NCI-H146 (cell line): ENCODE measurements around the gene ANXA7.
"Not testable (repeated sequence)": the region's sequence is repeated elsewhere in the genome, so short reads cannot be mapped to it uniquely, and the experiment has no call there.

Experiments used
- DNase-seq: peaks from one replicate; lab custom pipeline; 2025; lab: John Stamatoyannopoulos, UW

The ANXA7 gene

DNA sequence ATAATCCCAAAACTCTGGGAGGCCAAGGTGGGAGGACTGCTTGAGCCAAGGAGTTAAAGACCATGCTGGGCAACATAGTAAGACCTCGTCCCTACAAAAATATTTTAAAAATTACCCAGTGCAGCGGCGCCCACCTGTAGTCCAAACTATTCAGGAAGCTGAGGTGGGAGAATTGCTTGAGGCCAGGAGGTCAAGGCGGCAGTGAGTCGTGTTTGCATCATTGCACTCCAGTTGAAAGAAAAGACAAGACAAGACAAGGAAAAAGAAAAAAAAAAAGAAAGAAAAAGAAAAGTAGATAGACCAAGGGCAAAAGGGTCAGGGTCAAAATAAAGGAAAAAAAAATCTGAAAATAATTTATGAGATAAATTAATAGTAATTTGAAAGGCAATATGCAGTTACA, 5.8 kb downstream of the ANXA7 start:
- DNase-seq, result no peak

DNA sequence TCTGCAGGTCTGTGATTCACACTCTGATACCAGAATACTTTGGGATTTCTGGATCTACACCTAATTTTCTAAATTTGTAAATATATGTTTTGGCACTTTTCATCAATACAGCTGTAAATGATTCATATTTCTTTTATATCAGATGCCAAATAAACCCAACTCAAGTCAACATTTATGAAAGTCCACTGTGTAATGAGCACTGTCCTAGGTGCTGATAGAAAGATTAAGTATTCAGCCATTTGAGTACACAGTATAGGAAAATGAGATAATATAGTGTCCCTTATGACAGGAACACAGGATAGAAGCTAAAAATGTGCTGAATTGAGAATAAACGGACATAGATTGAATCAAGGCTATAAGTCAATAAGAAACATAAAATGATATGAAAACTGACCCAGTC, 6.4 kb downstream of the ANXA7 start:
- DNase-seq, result no peak

DNA sequence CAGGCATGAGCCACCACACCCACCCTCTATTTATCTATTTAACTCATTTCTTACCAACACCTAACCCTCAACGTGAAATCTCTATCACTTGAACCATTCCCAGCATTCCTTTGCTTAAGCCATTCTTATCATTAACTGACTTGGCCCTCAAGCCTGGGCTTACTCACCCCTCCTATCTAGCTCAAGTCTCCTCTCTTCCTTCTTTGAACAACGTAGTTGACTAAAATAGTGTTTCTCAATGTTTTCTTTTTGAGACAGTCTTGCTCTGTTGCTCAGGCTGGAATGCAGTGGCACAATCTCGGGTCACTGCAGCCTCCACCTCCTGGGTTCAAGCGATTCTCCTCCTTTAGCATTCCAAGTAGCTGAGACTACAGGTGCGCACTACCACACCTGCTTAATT, 7.0 kb downstream of the ANXA7 start:
- DNase-seq, result no peak

DNA sequence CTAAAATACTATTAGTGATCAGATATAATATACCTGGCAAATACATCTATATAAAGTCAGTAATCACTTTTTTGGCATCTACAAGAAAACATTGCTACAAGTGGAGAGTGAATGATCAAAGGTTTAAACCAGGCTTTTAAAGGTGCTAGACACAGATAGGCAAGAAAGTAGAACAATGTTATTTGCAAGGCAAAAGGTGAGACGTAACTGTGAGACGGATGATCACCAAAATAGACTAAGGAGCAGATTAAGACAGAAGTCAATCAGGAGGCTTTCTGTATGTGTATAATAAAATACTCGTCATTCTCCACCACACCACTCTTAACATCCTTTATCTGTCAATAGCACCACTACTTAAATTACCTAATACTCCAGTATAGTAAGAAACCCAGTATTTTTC, 8.3 kb downstream of the ANXA7 start:
- DNase-seq, result no peak

DNA sequence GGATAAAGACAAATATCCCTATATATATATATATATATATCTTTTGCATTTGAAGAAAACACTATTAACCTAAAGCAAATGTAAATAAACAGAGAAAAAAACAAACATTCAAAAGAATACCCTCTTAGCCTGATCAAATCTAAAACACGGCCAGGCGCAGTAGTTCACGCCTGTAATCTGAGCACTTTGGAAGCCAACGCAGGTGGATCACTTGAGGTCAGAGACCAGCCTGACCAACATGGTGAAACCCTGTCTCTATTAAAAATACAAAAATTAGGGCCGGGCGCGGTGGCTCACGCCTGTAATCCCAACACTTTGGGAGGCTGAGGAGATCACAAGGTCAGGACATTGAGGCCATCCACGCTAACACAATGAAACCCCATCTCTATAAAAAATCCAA, 9.2 kb downstream of the ANXA7 start:
- DNase-seq, result peak; percentile 11

DNA sequence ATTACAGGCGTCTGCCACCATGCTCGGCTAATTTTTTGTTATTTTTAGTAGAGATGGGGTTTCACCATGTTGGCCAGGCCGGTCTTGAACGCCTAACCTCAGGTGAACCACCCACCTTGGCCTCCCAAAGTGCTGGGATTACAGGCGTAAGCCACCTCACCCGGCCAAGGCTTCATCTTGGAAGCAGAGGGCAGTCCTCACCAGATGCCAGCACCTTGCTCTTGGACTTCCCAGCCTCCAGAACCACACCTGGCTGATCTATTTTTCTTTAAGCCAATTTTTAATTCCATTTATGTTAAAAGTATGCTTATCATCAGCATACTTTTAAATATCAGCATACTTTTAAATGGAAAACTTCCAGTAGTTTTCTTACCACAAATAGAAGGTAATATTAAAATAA, 12.2 kb downstream of the ANXA7 start:
- DNase-seq, result no peak

DNA sequence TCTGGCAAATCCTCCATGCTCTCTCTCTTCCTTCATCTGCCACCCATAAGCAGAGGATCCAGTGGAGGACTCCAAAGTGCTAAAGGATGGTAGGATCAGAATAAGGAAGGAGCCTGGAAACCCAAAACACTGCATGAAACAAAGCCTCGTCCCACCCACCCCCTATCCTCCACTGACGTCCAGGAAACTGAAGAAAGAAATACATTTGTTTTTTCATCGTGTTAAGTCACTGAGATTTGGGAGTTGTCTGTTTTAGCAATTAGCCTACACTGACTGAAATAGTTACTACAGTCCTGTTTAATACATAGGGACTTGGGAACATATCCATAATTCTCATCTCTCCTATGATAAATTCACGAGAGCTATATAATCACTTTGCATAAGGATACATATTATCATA, 14.8 kb downstream of the ANXA7 start:
- no peak for DNase-seq

DNA sequence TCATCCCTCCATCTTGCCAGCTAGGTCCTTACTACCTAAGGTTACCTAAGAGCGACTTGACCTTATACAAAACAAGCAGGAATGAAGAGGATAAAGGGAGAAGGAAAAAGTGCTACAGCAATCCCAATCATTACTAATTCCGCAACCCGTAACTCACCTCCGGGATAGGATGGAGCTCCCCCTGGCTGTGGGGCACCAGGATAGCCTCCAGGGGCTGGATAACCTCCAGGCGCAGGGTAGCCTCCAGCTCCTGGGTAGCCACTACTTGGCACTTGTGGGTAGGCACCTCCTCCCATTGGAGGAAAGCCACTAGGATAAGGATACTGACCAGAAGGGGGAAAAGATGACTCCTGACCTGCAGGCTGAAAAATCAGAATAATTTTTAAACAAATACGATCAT, 15.8 kb downstream of the ANXA7 start:
- DNase-seq, result no peak

DNA sequence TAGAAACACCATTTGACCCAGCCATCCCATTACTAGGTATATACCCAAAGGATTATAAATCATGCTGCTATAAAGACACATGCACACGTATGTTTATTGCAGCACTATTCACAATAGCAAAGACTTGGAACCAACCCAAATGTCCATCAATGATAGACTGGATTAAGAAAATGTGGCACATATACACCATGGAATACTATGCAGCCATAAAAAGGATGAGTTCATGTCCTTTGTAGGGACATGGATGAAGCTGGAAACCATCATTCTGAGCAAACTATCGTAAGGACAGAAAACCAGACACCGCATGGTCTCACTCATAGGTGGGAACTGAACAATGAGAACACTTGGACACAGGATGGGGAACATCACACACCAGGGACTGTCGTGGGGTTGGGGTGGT, 19.5 kb downstream of the ANXA7 start:
- DNase-seq, result not testable (repeated sequence)

DNA sequence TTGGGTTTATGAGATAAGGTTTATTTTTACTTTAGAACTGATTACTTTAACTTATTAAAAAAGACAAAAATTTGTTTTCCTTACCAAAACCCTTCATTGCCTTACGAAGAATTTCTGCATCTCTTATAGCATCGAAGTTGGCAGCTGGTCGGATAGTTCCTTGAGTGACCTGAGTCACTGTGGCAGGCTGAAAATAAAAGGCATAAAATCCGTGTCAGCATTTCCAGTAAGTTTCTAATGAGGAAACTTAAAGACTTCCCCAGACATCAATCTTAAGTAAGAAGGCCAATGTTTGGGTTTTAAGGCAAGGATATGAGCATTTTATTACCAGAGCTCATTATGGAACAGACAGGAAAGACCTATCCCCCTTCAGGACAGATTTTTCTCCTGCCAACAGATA, 25.6 kb downstream of the ANXA7 start:
- no peak for DNase-seq

DNA sequence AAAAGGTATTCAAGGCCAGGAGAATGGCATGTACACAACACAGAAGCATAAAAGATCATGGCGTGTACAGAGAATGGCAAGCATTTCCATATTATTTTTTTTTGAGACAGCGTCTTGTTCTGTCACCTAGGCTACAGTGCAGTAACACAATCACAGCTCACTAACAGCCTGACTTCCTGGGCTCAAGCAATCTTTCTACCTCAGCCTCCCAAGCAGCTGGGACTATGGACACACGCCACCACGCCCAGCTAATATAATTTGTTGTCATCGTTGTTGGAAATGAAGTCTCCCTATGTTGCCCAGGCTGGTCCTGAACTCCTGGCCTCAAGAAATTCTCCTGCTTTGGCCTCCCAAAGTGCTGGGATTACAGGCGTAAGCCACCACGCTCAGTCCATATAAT, 27.3 kb downstream of the ANXA7 start:
- no peak for DNase-seq

DNA sequence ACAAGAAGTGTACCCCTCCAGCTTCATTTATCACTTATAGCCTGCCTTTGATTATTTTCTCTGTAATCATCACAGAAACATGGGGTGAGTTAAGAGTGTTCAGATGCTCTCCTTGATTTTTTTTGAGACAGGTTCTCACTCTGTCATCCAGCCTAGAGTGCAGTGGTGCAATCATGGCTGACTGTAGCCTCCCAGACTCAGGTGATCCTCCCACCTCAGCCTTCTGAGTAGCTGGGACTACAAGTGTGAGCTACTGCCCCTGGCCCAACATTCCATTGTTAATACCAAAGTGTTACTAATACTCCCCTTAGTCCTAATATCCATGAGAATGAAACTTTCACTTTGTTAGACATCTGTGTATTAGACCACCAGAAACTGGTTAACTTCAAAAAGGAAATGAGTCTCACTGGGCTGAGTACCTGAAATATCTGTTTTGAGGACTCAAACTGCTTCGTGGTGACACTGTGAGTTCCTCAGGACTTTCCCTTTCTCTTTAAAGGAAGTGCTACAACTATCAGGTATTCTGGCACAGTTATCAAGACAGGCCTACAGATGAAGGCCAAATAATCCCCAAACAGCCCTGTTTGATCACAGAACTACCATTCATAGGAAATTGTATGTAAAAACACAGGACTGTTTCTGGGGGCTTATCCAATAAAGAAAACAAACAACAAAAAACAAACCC, 34.7 kb downstream of the ANXA7 start:
- DNase-seq, result no peak

DNA sequence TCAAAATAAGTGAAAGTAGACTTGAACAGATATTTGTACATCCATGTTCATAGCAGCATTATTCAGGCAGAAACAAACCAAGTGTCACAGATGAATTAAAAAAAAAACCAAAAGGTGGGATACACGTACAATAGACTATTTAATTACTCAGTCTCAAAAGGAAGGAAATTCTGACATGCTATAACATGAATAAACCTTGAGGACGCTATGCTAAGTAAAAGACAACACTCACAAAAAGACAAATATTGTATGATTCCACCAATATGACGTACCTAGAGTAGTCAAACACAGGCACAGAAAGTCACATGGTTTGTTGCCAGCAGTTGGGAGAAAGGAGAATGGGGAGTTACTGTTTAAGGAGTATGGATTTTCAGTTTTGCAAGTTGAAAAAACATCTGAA, 37.2 kb downstream of the ANXA7 start:
- no peak for DNase-seq

DNA sequence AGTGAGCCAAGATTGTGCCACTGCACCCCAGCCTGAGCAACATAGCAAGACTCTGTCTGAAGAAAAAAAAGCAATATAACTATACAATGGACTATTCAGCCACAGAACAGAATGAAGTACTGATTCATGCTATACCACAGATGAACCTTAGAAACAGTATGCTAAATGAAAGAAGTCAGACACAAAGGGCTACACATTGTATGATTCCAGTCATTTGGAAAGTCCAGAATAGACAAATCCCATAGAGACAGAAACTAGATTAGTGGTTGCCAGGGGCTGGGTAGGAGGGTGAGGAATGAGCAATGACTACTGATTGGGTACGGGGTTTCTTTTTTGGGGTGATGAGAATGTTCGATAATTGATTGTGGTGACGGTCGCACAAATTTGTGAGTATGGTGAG, 45.6 kb downstream of the ANXA7 start:
- no peak for DNase-seq

DNA sequence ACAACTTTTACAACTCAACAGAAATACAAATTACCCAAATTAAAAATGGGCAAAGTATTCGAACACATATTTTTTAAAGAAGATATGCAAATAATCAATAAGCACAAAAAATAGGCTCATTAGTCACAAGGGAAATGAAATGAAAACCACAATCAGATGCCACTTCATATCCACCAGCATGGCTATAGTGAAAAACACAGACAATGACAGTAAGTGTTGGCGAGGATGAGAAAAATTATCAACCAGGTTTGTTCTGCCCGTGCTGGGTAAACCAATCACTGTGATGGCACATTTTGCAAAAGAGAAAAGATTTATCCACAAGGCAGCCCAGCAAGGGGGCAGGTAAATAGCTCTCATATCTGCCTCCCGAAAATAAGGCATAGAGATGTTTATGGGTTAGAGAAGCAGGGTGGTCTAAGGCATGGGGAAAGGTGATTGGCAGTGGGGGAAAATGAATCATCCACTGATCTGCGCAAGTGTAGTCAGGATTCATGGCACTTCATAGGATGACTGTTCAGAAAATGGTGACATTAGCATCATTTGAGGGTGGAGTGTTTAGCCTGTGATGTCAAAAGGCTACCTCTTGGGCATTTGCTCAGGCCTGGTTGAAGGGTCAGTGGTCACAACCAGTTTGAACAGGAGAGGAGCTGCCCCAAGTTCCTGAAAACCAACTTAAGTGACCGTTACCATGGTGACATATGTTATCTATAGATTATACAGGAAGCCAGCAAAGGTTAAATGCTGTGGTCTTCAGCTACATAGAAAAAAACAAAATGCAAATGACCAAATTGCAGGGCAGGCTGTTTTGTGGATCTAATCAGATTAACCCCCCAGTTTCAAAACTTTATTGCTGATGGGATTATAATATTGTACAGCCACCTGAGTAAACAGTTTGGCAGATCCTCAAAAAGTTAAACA, 47.2 kb downstream of the ANXA7 start:
- DNase-seq, result no peak

DNA sequence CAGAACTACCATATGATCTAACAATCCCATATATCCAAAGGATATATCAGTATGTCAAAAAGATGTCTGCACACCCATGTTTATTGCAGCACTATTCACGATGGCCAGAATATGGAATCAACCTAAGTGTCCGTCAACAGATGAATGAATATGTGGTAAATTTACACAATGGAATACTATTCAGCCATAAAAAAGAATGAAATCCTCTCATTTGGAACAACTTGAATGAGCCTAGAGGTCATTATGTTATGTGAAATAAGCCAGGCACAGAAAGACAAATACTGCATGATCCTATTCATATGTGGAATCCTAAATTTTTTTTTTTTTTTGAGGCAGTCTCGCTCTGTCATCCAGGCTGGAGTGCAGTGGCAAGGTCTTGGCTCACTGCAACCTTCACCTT, 48.9 kb downstream of the ANXA7 start:
- no peak for DNase-seq

DNA sequence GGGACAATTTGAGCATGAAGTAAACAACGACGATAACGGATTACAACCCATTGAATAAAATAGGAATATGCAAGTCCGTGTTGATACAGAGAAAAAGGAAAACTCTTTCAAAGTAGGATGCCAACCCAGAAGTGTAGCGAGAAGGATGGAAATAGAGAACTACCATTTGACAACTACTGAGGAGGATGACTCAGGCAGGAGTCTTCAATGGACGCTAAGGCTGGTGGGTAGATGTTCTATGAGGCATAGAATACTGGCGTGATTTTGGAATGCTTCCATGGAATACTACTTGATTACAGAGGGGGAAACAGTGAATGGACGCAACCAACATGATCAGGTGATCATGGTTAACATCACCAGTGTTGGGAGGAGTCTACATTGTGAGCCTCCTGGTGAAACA, 54.4 kb downstream of the ANXA7 start:
- no peak for DNase-seq

DNA sequence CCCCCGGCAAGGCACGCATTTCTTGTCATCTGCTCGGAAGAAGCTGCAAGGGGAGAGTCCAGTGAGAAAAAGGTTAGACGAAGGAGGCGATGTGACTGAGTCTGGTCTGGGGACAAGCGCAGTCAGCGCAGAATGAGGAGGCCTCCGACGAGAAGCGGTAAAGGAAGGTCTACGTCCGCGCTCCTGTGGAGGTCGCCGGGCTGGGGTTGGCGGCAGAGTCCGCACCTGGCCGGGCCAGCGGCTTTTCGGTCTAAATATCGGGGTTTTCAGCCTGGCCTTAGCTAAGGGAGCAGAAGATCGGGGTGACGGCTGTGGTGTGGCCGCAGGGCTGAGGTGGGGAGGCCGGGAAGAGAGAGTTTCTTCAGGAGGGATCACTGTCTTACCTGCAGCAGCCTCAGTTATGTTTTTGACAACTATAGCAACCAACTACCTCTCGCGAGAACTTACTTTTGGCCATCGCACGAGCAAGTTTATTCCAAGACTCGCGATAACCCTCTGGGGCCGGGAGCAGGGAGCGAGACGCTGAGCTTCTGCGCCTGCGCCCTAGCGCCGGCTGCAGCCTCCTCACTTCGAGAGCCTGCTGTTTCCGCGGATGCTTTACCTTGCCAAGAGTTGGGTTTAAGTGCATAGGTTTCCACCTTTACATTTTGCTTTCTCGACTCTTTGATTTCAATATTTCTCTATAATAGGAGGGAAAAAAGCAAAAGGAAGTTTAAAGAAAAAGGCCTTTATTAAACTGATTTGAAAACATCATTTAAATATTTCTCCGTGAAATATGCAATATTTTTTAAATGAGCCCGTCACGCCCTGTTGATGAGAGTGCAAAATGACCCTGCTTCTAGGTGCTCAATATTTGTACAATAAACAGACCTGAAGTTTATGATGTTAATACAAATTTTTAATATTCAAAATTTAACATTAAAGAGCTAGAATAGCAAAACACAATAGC, 55.3 kb downstream of the ANXA7 start, which contains the start of gene CFAP70:
Gene CFAP70, minus strand, starts transcription at position 534 of the 949 bp plus-strand sequence. CDS start 4,068 bp downstream, outside the sequence.
- DNase-seq, result peak; percentile 97

DNA sequence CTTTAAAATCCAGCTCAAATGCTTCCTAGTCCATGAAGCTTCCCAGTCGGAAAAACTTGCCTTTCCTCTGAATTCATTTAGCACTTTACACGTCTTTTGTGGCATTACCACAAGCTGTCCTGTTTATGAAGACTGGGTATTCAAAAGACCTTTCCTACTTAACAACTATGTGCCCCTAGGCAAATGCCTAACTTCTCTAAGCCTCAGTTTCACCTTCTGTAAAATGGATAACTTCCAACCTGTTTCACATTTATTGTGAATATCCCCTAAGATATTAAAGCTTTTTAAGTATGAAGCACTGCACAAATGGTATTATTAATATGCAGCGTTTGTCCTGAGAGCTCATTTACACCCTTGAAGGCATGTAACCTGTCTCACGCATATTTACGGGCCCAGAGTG, 56.0 kb downstream of the ANXA7 start:
- no peak for DNase-seq

DNA sequence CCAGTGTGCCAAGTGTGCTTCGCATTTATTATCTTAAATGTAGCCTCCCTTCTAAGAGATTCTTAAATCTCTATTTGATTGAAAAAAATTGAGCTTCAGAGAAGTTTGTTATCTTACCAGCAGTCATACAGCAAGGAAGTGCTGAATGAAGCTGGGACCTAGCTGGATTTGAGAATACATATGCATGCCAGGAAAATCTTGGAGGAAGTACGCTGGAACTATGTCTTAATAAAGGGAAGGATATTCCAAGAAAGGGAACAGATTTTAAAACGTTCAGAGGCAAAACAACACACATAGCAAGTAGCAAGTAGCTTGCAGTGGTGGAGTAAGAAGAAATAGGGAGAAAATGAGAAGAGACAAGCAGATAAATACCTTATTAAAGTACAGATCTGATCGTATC, 56.7 kb downstream of the ANXA7 start:
- no peak for DNase-seq

DNA sequence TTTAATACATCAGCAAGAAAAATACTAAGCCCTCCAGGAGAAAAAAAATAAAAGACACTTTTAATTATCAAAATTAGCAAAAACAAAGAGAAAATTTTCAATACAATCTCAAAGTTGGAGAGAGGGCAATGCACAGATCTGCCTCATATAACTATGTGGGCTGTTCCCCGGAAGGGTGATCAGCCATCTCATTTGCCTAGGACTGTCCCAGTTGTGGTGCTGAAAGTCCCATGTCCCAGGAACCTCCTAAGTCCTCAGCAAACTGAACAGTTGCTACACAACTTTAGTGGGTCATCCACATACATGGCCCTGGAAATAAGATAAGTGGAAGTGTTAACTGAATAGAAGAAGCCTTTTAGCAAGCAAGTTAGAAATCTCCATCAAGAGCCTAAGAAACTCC, 69.6 kb downstream of the ANXA7 start:
- DNase-seq, result no peak

DNA sequence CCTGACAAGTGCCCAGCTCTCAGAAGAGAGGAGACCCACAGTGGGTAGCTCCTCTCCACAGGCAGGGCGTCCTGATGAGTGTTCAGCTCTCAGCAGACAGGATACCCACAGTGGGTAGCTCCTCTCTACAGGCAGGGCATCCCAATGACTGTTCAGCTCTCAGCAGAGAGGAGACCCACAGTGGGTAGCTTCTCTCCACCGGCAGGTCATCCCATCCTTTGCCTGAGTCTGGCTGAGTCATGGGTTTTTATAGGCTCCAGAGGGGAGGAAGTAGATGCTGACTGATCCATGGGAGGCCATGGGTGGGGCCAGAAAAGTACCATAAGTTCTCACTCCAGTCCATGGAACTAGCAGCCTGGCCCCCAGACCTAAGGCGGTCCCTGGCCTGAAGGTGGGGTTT, 73.7 kb downstream of the ANXA7 start:
- no peak for DNase-seq
